Lower leg skin (tissue), 3 donors: Measurements from ENCODE around the gene TAF10.

Experiments
- POLR2A ChIP-seq, 2 donors: fragments of 450-650 bp; IDR thresholded peaks; one replicate each; pipeline ENCODE4 v1.6.1; 2016 to 2017; ENCODE audit warnings: antibody characterized with exemption in 2 of 2, mild to moderate bottlenecking in 1 of 2, moderate library complexity in 1 of 2
- TF ChIP-seq, protein P1 (sequence below), 3 donors: fragments of 450-650 bp; IDR thresholded peaks; one replicate each; pipeline ENCODE4 v1.5.1; 2016; ENCODE audit warnings: antibody characterized with exemption in 3 of 3, mild to moderate bottlenecking in 3 of 3, moderate library complexity in 2 of 3

- TF ChIP-seq, protein P1, sequence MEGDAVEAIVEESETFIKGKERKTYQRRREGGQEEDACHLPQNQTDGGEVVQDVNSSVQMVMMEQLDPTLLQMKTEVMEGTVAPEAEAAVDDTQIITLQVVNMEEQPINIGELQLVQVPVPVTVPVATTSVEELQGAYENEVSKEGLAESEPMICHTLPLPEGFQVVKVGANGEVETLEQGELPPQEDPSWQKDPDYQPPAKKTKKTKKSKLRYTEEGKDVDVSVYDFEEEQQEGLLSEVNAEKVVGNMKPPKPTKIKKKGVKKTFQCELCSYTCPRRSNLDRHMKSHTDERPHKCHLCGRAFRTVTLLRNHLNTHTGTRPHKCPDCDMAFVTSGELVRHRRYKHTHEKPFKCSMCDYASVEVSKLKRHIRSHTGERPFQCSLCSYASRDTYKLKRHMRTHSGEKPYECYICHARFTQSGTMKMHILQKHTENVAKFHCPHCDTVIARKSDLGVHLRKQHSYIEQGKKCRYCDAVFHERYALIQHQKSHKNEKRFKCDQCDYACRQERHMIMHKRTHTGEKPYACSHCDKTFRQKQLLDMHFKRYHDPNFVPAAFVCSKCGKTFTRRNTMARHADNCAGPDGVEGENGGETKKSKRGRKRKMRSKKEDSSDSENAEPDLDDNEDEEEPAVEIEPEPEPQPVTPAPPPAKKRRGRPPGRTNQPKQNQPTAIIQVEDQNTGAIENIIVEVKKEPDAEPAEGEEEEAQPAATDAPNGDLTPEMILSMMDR (IDR thresholded peaks at IDR 0.05): no peak
- no peak for TF ChIP-seq POLR2A (IDR thresholded peaks at IDR 0.05)
These were observed 15.2 kb upstream of the TAF10 start for GRCh38 chr11:6626971-6627761.
